IgD-negative memory B cell (primary cell): ENCODE measurements around the gene PABPC1L2A. TPM values are rescaled to one million over a fixed set of nuclear protein-coding genes. Genes with fewer than 3 reads are reported as not detected.

Source experiments
- polyA plus RNA-seq: library from polyadenylated mRNA; unstranded; fragments of 300-500 nt; fragmentation: Illumina TruSeq; gene quantifications from one replicate; pipeline ENCODE4 v1.2.3, GENCODE V29; 2021

The PABPC1L2A gene
- polyA plus RNA-seq, 1 donor from 2014 or later, result not detected

Other genes with a start within 250 kb of the PABPC1L2A start
- gene FAM236C, start 166.9 kb downstream of the PABPC1L2A start, polyA plus RNA-seq, result not detected
- gene FAM236A, start 141.3 kb downstream of the PABPC1L2A start, polyA plus RNA-seq, result not detected
- 1.0 TPM for gene DMRTC1, start 135.7 kb downstream of the PABPC1L2A start, polyA plus RNA-seq
- not detected for gene PABPC1L2B, start 76.6 kb downstream of the PABPC1L2A start, polyA plus RNA-seq
- gene NAP1L2, start 135.3 kb upstream of the PABPC1L2A start, polyA plus RNA-seq, result 0.38 TPM